Sigmoid colon (tissue), 7 donors: ENCODE results near the gene PEPD. TPM values are rescaled to one million over a fixed set of nuclear protein-coding genes. Genes with fewer than 3 reads are reported as not detected.

Experiments used
- DNase-seq: peaks from one replicate; pipeline ENCODE4 v3.0.0-alpha.2; 2019
- H3K27ac ChIP-seq, 4 donors: fragments of 200-600 bp; sonication (generic); one replicate each; pipeline ENCODE4 v1.5.1; 2016 to 2019; ENCODE audit warnings: mild to moderate bottlenecking in 1 of 4
- H3K27me3 ChIP-seq, 3 donors: fragments of 200-600 bp; sonication (generic); one replicate each; pipeline ENCODE4 v1.5.1; 2019; ENCODE audit warnings: mild to moderate bottlenecking in 1 of 3
- H3K36me3 ChIP-seq, 4 donors: fragments of 200-600 bp; sonication (generic); one replicate each; pipeline ENCODE4 v1.5.1; 2016 to 2019
- H3K4me1 ChIP-seq, 4 donors: fragments of 200-600 bp; sonication (generic); one replicate each; pipeline ENCODE4 v1.5.1; 2017 to 2019
- H3K4me3 ChIP-seq, 4 donors: fragments of 200-600 bp; sonication (generic); one replicate each; pipeline ENCODE4 v1.5.1; 2017 to 2019; ENCODE audit warnings: mild to moderate bottlenecking in 2 of 4, moderate library complexity in 1 of 4
- H3K9me3 ChIP-seq, 4 donors: fragments of 200-600 bp in 3 of 4; sonication (generic) in 3 of 4; one replicate each; pipeline versions ENCODE4 v1.5.1 to v1.6.1; 2013 to 2019
- EP300 ChIP-seq, 4 donors: sonication (generic); formaldehyde crosslinking; IDR thresholded peaks; one replicate each; pipeline ENCODE4 v1.6.1; 2017; ENCODE audit warnings: antibody characterized with exemption in 4 of 4
- POLR2A ChIP-seq, 2 donors: fragments of 450-650 bp; IDR thresholded peaks; one replicate each; pipeline ENCODE4 v1.6.1; 2016; ENCODE audit warnings: antibody characterized with exemption in 2 of 2, mild to moderate bottlenecking in 2 of 2, moderate library complexity in 2 of 2
- POLR2AphosphoS5 ChIP-seq, 4 donors: sonication (generic); formaldehyde crosslinking; IDR thresholded peaks; one replicate each; pipeline ENCODE4 v1.6.1; 2017; ENCODE audit warnings: antibody characterized with exemption in 4 of 4
- WGBS, 2 donors: extraction: QIAGEN DNeasy Blood & Tissue Kit; methylation state at CpG; one replicate each; pipeline ENCODE4 v1.1.7; 2013; 5-methylcytosine and 5-hydroxymethylcytosine counted together
- intact Hi-C: fragments of 100-400 bp; cut with DNase I; formaldehyde crosslinking; loops from one replicate; pipeline ENCODE4 v1.15.1; 2023
- polyA plus RNA-seq, 3 donors: library from polyadenylated mRNA; stranded (reverse); fragments of 200-250 nt; gene quantifications; one replicate each; pipeline ENCODE4 v1.2.3, GENCODE V29; 2013
- total RNA-seq, 4 donors: library from RNA; depleted of rRNA; stranded (reverse); fragments of >200 nt; gene quantifications; one replicate each; pipeline ENCODE4 v1.1.0, GENCODE V29; 2016
- TF ChIP-seq, protein P1 (sequence below), 4 experiments: fragments of 450-650 bp in 3 of 4; fragments of 200-600 bp in 1 of 4; IDR thresholded peaks; one replicate each; pipeline ENCODE4 v1.5.1; 2016 to 2019; ENCODE audit warnings: antibody characterized with exemption in 4 of 4, mild to moderate bottlenecking in 3 of 4, moderate library complexity in 2 of 4
- donor health status: healthy with polysubstance abuse.
- donor health status: Bipolar disorder and iron deficiency.
- donor health status: healthy.

The PEPD gene
- total and polyA plus RNA-seq, 7 donors = 50.0 to 187 (median 67.8) TPM

DNA sequence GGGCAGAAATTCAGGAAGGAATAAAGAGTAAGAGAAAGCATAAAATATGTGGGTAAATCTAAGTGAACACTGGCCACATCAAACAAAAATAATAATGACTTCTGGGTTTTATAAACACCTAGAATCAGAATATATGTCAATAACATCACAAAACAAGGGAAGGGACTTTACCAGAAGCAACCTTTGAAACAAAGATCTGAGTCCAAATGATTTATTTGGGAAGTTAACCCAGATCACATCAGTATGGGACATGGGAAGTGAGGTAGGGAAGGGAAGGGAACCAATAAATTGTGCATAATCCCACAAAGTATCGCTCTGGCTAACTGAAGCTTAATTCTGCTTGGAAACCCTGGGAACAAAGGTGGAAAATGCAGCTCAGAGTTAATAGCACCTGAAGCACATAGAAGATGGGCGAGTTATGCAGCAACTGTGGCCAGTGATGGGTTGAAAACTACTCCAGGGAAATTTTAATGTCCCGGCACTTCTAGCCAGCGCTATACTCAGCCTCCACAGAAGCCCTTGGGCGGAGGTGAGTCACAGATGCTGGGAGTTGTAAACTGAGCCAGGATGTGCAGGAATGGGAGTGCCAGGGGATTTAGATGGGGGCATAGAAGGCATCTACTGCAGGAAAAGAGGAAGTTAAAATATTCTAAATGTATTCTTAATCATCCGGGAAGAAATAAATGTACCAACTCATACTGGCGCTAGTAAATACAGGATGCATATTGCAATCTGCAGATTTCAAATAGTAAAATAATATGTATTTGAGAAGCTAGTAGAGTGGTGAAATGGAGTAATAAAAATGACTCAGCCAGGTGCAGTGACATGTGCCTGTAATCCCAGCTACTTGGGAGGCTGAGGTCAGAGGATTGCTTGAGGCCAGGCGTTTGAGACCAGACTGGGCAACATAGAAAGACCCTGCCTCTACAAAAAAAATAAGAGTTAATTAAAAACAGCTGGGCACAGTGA, 182.3 kb downstream of the PEPD start:
- intact Hi-C loops = no loop called here
- 68 to 73% methylated on average over 8 of the region's 8 CpGs for WGBS, 2 donors
- no peak for TF ChIP-seq POLR2AphosphoS5 (IDR thresholded peaks at IDR 0.05)
- TF ChIP-seq EP300 (IDR thresholded peaks at IDR 0.05) = no peak
- TF ChIP-seq, protein P1, sequence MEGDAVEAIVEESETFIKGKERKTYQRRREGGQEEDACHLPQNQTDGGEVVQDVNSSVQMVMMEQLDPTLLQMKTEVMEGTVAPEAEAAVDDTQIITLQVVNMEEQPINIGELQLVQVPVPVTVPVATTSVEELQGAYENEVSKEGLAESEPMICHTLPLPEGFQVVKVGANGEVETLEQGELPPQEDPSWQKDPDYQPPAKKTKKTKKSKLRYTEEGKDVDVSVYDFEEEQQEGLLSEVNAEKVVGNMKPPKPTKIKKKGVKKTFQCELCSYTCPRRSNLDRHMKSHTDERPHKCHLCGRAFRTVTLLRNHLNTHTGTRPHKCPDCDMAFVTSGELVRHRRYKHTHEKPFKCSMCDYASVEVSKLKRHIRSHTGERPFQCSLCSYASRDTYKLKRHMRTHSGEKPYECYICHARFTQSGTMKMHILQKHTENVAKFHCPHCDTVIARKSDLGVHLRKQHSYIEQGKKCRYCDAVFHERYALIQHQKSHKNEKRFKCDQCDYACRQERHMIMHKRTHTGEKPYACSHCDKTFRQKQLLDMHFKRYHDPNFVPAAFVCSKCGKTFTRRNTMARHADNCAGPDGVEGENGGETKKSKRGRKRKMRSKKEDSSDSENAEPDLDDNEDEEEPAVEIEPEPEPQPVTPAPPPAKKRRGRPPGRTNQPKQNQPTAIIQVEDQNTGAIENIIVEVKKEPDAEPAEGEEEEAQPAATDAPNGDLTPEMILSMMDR (IDR thresholded peaks at IDR 0.05) = no peak
- TF ChIP-seq POLR2A (IDR thresholded peaks at IDR 0.05) = no peak
- Histone ChIP-seq H3K27me3 (peaks cover 0 to 3% (median 0%) of the 10 kb centered on the region in 3 donors), H3K9me3 (no peaks in the 10 kb centered on the region), H3K4me3 (no peak overlapping the region), H3K27ac (no peak overlapping the region), H3K4me1 (no peaks in the 10 kb centered on the region), H3K36me3 (no peaks in the 10 kb centered on the region)
- no peak for DNase-seq

Other genes with a start within 250 kb of the PEPD start
- 10 to 100 TPM in 1 of 4 donors, 1 to 10 TPM in 3; 2.9 to 16.1 (median 6.9) TPM for gene CEBPA, start 219.3 kb downstream of the PEPD start, total RNA-seq
- gene CEBPA, start 219.3 kb downstream of the PEPD start, polyA plus RNA-seq = 10 to 100 TPM; 43.5 to 64.3 (median 48.0) TPM
- gene CEBPG, start 148.1 kb downstream of the PEPD start, total RNA-seq = 10 to 100 TPM; 18.6 to 27.8 (median 23.0) TPM
- 10 to 100 TPM; 44.2 to 84.6 (median 64.9) TPM for gene CEBPG, start 148.1 kb downstream of the PEPD start, polyA plus RNA-seq
- under 1 TPM in 1 of 4 donors, not detected in 3; 0.36 TPM for gene CHST8, start 100.2 kb upstream of the PEPD start, total RNA-seq
- under 1 TPM in 2 of 3 donors, not detected in 1; 0.35 to 0.60 TPM for gene CHST8, start 100.2 kb upstream of the PEPD start, polyA plus RNA-seq